Caco-2 (cell line): ENCODE measurements around the gene JAML. TPM values are rescaled to one million over a fixed set of nuclear protein-coding genes. Genes with fewer than 3 reads are reported as not detected.

Experiments used
- BruUV-seq: library from RNA; stranded (reverse); fragments of 400-500 nt; replicated peaks from 2 replicates; lab custom pipeline; 2021; lab: Mats Ljungman, UMichigan
- CTCF ChIA-PET: fragments of 300-600 bp; sonication (Branson Sonifier 250); formaldehyde crosslinking; loops from one replicate; lab custom pipeline; 2022; ENCODE audit warnings: antibody characterized with exemption; lab: Charles Lee
- POLR2A ChIA-PET: fragments of 300-600 bp; sonication (Branson Sonifier 250); formaldehyde crosslinking; loops from one replicate; lab custom pipeline; 2022; ENCODE audit warnings: antibody characterized with exemption; lab: Charles Lee
- DNase-seq, 2 experiments: peaks; one replicate each; pipeline versions ENCODE4 v3.0.0 to v3.0.0-alpha.2; 2020 to 2022
- H3K27me3 ChIP-seq: replicated peaks from 2 replicates; pipeline ENCODE4 v1.6.0; 2011; ENCODE audit warnings: low read length; ENCODE audit not compliant: control insufficient read depth, insufficient read depth
- H3K36me3 ChIP-seq: 2 replicates; pipeline ENCODE4 v1.5.1; 2011; ENCODE audit warnings: low read length; ENCODE audit not compliant: control insufficient read depth, insufficient read depth
- H3K4me1 ChIP-seq: fragments of 250-450 bp; sonication (Bioruptor Pico); 2 replicates; pipeline ENCODE4 v1.5.1; 2020; ENCODE audit warnings: mild to moderate bottlenecking
- H3K4me3 ChIP-seq: 2 replicates; pipeline ENCODE4 v1.5.1; 2011; ENCODE audit warnings: low read depth, mild to moderate bottlenecking, control low read depth, low read length
- H3K9me3 ChIP-seq: fragments of 250-450 bp; sonication (Bioruptor Pico); 2 replicates; pipeline ENCODE4 v1.5.1; 2020; ENCODE audit warnings: mild to moderate bottlenecking, moderate library complexity
- H3K27ac Mint-ChIP-seq: one replicate; pipeline ENCODE4 v1.8.0; 2022; ENCODE audit warnings: mixed read lengths; ENCODE audit not compliant: unreplicated experiment
- H3K27me3 Mint-ChIP-seq: one replicate; pipeline ENCODE4 v1.8.0; 2022; ENCODE audit warnings: mixed read lengths; ENCODE audit not compliant: insufficient read depth, unreplicated experiment
- H3K36me3 Mint-ChIP-seq: one replicate; pipeline ENCODE4 v1.8.0; 2022; ENCODE audit warnings: mild to moderate bottlenecking, mixed read lengths; ENCODE audit not compliant: insufficient read depth, unreplicated experiment
- H3K4me1 Mint-ChIP-seq: one replicate; pipeline ENCODE4 v1.8.0; 2022; ENCODE audit warnings: low read depth, mixed read lengths; ENCODE audit not compliant: unreplicated experiment
- H3K4me3 Mint-ChIP-seq: one replicate; pipeline ENCODE4 v1.8.0; 2022; ENCODE audit warnings: mild to moderate bottlenecking, moderate library complexity, mixed read lengths; ENCODE audit not compliant: unreplicated experiment
- H3K9me3 Mint-ChIP-seq: one replicate; pipeline ENCODE4 v1.8.0; 2022; ENCODE audit warnings: mixed read lengths; ENCODE audit not compliant: unreplicated experiment
- CTCF ChIP-seq, 2 experiments: fragments of 200-600 bp in 1 of 2; IDR thresholded peaks; 1 replicate in 1 of 2; 2 replicates in 1 of 2; pipeline versions ENCODE4 v1.5.1 to v1.8.0; 2011 to 2022; ENCODE audit warnings: antibody characterized with exemption in 1 of 2, control low read depth in 1 of 2, inconsistent platforms in 1 of 2, low read depth in 1 of 2, low read length in 1 of 2, mild to moderate bottlenecking in 1 of 2, moderate library complexity in 1 of 2; ENCODE audit not compliant: insufficient read depth in 1 of 2, severe bottlenecking in 1 of 2, unreplicated experiment in 1 of 2
- intact Hi-C: fragments of 100-400 bp; cut with micrococcal nuclease; formaldehyde crosslinking; loops from one replicate; pipeline ENCODE4 v1.10.0; 2022; ENCODE audit not compliant: unreplicated experiment
- total RNA-seq: library from RNA; stranded (reverse); gene quantifications from 2 replicates; pipeline ENCODE4 v1.2.3, GENCODE V29; 2022

Gene JAML
- total RNA-seq, 1 experiment from 2014 or later: 8.9 TPM

- no TSS peak for BruUV-seq
- H3K4me1 ChIP-seq: peaks cover 59% of the 10 kb centered on the region
- no peak for DNase-seq
- Mint-ChIP-seq H3K4me1 (peaks cover 42% of the 10 kb centered on the region), H3K36me3 (peaks cover 11% of the 10 kb centered on the region), H3K9me3 (no peaks in the 10 kb centered on the region), H3K4me3 (no peak overlapping the region), H3K27me3 (no peaks in the 10 kb centered on the region), H3K27ac (peak overlapping the region; percentile 67)
- intact Hi-C loops: no loop called here
- POLR2A ChIA-PET: interaction anchor here (0.6 to 1.4 kb wide), 4 partner anchors 15 to 338 kb away, joined by 3 to 6 read pairs (median 3); partner anchors contain the start of gene MPZL2
- H3K4me3 ChIP-seq: no peak overlapping the region
- no peak for TF ChIP-seq CTCF (IDR thresholded peaks at IDR 0.05; ENCODE audit: insufficient read depth in 1 of 2, low read depth in 1 of 2, low read length in 1 of 2, severe bottlenecking in 1 of 2, unreplicated experiment in 1 of 2)
- no peaks in the 10 kb centered on the region for H3K36me3 ChIP-seq
- H3K27me3 ChIP-seq: no peaks in the 10 kb centered on the region
- CTCF ChIA-PET: interaction anchor here (0.7 to 4.1 kb wide), 4 partner anchors 14 to 20 kb away, joined by 3 to 24 read pairs (median 4); no protein-coding TSS in a partner anchor
- H3K9me3 ChIP-seq: no peaks in the 10 kb centered on the region
These were observed 8.0 kb downstream of the JAML start for GRCh38 chr11:118216621-118217481.

- H3K4me3 ChIP-seq: no peak overlapping the region
- H3K27me3 ChIP-seq: no peaks in the 10 kb centered on the region
- no peaks in the 10 kb centered on the region for H3K36me3 ChIP-seq
- ChIA-PET POLR2A (interaction anchor here (1.2 to 1.4 kb wide), 3 partner anchors 14 to 49 kb away, joined by 3 to 6 read pairs (median 3); partner anchors contain the start of gene MPZL2), CTCF (interaction anchor here (1.4 to 4.1 kb wide), 3 partner anchors 13 to 21 kb away, joined by 3 to 24 read pairs (median 5); no protein-coding TSS in a partner anchor)
- intact Hi-C loops: no loop called here
- peaks cover 51% of the 10 kb centered on the region for H3K4me1 Mint-ChIP-seq
- peak overlapping the region; percentile 67 for H3K27ac Mint-ChIP-seq
- TF ChIP-seq CTCF (IDR thresholded peaks at IDR 0.05; ENCODE audit: insufficient read depth in 1 of 2, low read depth in 1 of 2, low read length in 1 of 2, severe bottlenecking in 1 of 2, unreplicated experiment in 1 of 2): no peak
- peaks cover 12% of the 10 kb centered on the region for H3K36me3 Mint-ChIP-seq
- no peak overlapping the region for H3K4me3 Mint-ChIP-seq
- H3K9me3 ChIP-seq: no peaks in the 10 kb centered on the region
- no peak for DNase-seq
- no TSS peak for BruUV-seq
- no peaks in the 10 kb centered on the region for H3K27me3 Mint-ChIP-seq
- no peaks in the 10 kb centered on the region for H3K9me3 Mint-ChIP-seq
- H3K4me1 ChIP-seq: peaks cover 70% of the 10 kb centered on the region
These were observed 9.0 kb downstream of the JAML start for GRCh38 chr11:118215765-118216164.

- H3K36me3 Mint-ChIP-seq: peaks cover 12% of the 10 kb centered on the region
- H3K27me3 Mint-ChIP-seq: no peaks in the 10 kb centered on the region
- Histone ChIP-seq H3K4me3 (no peak overlapping the region), H3K4me1 (peaks cover 75% of the 10 kb centered on the region), H3K36me3 (no peaks in the 10 kb centered on the region), H3K27me3 (no peaks in the 10 kb centered on the region), H3K9me3 (no peaks in the 10 kb centered on the region)
- CTCF ChIA-PET: interaction anchor here (1.4 to 4.1 kb wide), 2 partner anchors 17 to 80 kb away, joined by 3 to 24 read pairs; no protein-coding TSS in a partner anchor
- TF ChIP-seq CTCF (IDR thresholded peaks at IDR 0.05; ENCODE audit: insufficient read depth in 1 of 2, low read depth in 1 of 2, low read length in 1 of 2, severe bottlenecking in 1 of 2, unreplicated experiment in 1 of 2): no peak
- H3K9me3 Mint-ChIP-seq: no peaks in the 10 kb centered on the region
- H3K27ac Mint-ChIP-seq: peak overlapping the region; percentile 67
- no TSS peak for BruUV-seq
- H3K4me1 Mint-ChIP-seq: peaks cover 54% of the 10 kb centered on the region
- H3K4me3 Mint-ChIP-seq: no peak overlapping the region
- POLR2A ChIA-PET: no interaction called here
- intact Hi-C loops: no loop called here
- DNase-seq: no peak
These were observed 9.5 kb downstream of the JAML start for GRCh38 chr11:118215262-118215661.
